Activated naive CD4-positive, alpha-beta T cell treated with anti-CD3 and anti-CD28 coated beads, Interleukin-2, amount 50 U/mL, for 16 hours (primary cell): ENCODE results near the gene EFNB2.

Source experiments
- DNase-seq: peaks from one replicate; pipeline ENCODE4 v3.0.0-alpha.2; 2020

Gene EFNB2

DNA sequence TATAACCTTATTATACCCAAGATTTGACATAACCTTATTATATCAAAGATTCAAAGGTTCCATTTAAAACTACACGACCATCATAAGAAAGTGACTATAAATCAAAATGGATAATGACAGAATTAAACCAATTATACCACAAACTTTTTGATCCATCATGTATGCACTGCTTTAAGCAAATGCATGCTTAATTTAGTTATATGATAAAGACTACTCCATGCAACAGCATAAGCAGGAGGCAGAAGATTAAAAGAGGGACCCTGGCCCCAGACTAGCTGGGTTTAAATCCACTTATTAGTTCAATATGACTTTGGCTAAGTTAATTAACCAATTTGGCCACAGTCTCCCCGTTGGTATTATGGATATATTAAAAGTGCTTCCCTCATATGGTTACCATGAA is 11.4 kb downstream of the EFNB2 start:
- no peak for DNase-seq

DNA sequence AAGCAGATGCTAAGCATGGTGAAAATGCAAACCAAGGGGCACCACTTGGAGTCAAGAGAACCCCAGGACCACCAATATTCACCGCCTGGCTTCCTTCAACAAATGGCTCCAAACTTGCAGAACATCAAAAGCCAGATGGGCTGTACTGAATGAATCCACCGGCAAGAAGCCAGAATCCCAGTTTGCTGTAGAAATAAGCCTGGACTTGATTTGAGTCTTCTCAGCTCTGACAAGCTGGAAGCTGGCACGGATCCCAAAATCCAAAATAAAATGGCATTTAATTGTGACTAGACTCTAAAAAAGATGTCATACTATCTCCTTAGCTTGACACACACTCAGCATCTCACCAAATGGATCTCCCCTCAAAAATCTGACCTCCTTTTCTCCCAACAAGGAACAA is 11.9 kb downstream of the EFNB2 start:
- DNase-seq: no peak

DNA sequence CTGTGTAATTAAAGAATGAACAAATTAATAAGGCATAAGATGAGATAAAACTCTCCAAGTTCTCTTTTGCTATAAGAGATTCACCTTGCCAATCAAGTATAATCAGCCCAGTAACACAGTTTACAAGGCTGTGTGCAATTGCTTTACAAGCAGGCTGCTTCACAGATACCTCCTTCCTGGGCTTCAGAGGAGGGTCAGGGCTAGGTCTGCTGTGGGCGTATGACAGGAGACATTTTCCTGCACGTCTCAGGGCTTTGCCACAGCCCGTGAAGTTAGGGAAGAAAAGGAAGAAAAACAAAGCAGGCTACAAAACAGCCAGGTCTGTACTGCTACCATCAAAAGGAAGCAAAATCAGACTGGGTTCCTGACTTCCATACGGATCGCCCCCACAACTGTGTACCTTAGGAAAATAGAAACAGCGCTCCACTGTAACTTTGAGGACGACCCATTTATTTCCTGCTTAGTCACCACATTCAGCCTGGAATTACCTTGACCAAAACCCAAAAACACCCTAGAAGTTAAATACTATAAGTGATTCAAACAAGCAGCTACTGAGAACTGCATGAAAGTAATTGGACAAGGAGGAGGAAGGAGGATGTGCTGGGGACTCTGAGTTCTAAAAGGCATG is 12.4 kb downstream of the EFNB2 start:
- DNase-seq: no peak

DNA sequence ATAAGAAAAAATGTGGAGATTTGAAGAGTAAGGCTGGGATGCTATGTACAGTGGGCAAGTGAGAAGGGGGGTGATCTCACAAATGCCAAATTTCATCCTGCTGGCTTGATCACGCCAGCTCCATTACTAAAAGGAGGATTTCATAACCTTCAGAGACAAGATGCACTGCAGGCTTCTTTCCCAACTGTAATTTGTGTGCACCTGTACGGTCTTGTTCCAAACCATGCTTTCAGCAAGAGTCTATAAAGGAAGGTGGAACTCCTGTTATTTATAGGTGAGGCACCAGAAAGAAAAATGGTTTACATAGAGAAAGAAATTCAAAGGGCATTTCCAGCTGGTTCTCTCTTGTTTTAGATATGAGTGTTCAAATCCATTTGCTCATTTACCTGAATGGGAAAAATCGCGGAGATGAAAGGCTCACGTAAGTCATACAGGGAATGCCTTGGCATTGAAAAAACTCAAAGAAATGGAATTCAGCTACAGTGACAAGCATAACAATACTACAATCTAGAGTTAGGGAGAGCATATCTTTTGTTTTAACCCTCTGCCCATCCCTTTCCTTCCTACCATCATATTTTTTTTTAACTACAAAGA is 13.3 kb downstream of the EFNB2 start:
- no peak for DNase-seq

DNA sequence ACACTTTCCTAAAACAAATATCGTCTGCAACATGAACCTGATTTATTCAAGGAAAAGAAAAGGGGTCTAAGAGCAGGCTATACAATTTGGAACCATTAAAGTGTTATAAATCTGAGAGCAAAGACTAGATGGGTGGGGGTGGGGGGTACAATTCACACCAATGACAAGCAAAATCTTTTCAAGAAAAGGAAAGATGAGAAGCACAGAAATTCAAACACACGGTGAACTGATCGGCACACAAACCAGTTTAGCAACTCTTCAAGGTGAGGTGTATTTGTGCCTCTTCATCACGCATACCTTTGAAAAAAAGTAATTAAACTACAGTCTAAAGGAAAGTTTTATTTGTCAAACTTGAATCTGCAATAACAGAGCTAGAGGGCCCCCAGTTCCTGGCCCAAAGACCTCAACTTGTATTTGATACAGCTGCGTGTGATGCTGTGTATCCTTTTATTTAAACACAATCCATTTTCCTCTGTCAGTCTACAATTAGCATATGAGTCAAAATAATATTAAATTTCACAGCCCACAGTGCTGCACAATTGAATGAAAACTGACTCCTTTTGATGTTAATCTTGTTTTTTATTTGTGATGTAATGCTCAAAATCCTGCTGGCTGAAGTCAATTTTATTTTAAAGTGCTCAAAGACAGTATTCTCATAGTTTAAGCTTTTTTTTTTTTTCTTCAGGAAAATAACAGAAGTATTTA is 14.2 kb downstream of the EFNB2 start:
- no peak for DNase-seq

DNA sequence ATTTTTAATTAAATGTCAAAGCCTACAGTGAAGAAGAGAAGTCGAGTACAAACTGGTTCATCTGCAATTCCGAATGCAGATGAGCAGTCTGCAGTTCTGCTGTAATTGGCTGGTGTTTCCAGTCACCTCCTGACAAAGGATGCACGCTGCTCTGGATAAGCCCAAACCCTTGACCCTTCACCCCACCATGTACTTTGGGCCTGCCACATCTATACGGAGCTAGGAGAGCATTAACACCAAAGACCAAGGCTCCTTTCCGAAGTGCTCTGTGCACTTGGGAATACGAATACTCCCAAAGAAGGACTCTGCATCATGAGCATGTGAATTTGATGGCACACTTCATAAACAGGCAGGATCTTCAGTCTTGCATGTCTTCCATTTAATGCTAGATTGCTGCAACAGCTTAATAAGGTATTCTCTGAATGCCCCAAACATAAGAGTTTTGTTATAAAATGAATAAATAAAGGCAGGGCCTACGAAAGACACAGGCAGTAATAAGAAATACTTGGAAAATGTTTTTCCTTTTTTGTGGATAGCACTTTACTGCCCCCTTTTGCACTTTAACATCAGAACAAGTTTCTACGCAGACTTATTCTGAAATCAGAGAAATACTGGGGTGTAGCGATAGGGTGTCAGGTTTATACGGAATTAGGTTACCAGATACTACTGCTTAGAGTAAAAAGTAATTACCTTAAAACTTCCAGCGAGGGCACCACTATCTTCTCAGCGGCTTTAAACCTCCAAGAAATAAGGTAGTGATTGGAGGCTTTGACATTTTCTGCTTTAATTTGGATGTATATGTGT is 15.0 kb downstream of the EFNB2 start:
- DNase-seq: no peak

DNA sequence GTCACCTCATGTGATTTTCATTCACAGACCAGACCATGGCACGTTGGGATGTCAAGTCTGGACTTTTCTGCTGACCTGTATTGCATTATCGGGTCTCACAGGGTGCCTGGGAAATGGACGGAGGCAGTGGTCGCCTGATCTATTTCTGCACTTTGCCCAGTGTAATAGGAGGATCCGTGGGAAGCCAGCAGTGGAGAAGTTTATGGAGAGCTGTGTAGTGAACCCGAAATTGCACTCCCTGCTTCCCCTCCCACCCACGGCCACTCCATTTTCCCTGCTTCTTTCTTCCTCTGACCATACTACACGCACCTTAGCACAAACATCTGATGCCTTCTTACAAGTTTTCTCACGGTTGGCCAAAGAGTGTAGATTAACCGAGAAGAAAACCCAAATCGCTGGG is 16.9 kb downstream of the EFNB2 start:
- no peak for DNase-seq

DNA sequence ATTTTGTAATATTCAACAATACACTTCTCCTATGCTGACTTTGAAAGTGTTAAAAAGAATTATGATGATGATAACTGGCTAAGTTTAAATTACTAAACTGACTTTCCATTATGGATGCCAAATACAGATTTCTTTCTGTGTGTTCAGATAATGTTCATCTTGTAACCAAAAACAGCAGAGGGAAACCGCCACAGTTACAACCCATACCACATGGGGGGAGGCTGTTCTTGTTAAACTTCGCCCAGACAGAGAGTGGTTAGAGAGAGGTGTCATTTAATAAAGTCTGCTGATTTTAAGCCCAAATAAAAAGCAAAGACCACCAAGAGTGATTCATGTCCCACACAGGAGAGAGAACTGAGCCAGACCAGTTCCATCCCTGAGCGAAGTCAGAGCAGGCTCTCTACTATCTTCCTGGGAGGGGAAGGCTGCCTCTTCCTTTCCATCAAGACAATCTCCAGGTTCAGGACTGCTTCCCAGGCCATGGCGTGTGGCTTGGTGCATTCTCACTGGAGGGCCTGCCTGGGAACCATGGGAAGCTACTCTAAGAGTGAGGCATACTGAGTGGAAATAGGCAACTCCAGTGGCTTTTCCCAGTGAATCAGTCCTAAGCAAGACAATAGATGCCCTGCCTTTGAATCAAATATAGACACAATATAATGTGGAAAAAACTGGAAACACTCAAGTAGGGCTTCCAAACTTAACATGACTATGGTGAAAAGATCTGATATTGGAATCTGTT is 18.2 kb downstream of the EFNB2 start:
- no peak for DNase-seq

DNA sequence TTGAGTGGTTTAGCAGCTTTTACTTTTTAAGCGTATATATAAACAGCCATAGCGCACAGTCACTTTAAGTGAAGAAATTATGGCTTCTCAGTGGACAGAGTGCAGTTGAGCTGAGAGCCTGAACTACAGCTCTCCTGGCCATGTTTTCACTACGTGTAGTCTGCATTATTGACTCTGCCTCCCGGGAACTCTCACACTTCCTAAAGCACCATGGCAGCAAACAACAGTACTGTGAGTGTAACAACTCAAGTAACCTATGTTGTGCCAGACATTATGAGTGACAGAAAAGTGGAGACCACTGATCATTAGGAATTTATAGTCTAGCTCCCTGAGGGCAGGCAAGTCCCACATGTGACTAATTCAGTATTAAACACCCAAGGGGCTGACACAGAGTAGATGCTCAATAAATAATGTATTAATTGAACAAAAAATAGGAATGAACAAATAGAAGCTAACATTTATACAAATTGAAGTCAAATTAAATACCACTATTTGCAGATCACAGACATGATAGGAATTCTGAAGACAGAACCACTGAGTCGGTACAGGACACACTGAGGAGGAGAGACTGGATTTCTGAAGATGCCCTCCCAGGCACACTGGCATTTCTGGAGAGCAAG is 19.7 kb downstream of the EFNB2 start:
- no peak for DNase-seq

DNA sequence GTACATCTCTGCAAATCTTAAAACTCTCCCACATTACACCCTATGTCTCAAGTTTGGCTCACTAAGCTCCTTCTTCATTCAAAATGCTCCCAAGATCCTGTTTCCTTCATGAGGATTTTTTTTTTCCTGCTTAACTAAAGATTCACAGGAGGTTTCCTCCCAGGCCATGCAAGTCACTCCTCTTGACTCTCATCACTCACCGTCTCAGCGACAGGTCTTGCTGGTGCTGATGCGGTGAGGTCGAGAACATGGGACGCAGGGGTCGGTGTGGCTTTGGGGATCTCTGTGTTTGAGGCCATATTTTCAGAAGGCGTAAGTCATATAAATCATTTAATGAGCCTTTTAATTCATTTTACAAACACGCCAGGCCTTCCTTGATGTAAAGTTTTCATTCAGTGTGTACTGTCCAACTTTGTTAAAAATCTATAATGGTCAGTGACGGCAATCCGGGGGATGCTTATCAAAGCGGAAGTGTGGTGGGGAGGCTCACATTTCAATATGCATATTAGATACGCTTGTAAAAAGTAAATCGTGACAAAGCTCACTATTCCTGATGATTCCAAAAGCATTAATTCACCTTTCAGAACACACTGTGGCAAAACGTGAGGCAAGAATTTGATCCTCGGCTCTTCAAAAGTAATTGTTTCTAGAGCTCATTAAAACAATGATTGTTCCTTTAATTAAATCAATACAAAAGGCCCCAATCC is 20.4 kb downstream of the EFNB2 start:
- no peak for DNase-seq

DNA sequence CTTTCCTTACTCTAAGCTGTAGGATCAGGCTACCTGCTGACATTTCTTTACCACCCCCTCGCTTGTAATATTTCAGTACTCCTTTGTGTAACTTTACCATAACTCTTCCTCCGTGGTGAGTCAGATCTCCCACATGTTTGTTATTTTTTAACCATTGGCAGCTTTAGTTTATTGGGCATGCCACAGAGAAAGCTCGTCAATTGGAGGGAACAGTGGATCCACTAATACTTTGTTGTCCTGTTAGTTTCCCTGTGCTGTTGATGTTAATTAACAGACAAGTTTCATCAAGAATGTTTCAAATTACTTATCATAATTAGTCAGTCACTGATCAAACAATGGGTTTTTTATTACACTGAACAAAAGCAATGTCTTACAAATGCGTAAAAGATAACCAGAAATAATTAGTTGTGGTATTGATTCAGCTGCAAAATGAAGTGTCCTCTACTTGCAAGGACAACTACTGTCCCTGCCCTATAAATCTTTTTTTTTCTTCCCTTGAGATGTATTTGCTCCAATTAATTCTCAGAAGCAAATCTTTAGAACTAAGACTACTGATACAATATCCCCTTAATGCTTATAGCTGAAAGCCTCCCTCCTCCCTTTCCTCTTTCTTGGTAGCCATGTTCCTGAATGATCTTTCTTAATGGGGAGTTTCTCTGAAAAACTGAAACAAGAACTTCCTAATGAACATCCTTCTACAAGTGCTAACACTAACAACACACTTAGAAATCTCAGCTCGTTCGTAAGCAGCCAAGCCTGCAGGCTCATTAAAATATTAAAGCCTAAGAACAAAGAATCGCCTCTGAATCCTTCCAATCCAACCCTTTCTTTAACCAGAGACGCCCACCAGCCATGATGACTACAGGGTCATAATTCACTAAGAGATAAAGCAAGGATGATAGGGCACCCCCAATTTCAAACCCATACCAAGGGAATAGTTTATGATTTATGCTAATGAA is 22.2 kb downstream of the EFNB2 start:
- DNase-seq: no peak

DNA sequence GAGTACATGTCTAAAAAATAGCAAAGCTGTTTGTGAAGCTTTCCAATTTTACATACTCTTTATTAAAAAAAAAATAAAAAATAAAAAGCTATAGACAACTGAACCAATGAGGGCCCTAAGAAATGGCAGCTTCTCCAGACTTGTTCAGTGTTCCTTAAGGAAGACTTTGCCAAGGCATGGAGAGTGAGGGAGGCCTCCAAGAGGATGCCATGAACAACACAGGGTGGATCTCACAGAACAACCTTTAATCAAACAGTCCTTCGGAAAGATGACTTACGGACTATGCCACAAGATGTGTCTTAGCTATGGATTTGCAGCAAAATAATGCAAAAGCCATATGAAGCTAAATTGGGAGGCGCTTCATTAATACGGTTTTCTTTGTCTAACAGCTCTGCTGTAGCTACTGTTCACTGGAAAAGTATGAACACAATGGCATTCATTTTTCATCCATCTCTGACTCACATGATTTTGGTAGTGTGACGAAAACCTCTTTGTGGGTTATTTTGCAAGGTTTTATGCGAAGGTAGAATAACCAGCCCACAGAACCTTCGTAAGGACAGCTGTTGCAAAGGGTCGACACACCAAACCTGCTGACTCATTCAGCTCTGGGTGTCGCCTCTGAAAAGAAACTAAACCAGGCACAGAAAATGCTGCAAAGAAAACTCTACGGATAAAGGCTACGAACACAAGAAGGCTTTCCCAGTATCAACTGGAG is 27.7 kb downstream of the EFNB2 start:
- no peak for DNase-seq

DNA sequence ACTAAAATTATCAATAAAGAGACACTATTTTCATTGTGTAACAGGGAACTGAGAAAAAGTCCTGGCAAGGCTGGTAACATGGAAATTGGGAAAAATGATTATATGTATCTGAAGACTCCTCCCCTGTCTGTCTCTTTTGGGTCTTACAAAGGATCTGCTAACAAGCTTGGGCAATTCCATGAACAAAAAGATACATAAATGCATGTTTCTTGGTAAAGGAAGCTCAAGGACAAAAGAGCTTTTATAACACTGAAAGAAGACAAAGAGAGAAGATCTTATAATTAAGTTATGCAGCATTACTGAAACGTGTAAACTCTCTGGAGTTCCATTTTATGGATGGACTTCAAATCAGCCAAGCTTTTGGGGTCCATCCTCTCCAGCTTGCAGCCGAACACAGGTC is 29.2 kb downstream of the EFNB2 start:
- no peak for DNase-seq

DNA sequence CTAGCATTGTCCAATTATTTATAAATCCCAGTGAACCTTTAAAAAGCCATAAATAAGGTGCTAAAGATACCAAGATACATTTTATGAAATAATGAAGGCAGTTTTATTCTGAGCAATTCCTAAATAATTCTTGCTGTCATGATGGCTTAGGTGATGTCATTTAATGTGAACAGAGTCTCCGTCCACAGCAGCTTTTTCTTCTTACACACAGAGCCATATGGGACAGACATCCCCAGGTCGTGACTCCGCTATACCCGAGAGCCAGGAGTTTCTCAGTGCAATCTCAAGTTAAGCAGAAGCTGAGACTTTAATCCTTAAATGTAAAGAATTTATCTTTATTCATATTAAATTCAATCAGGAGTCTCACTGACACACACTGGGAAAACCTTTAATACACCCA is 29.7 kb downstream of the EFNB2 start:
- no peak for DNase-seq

DNA sequence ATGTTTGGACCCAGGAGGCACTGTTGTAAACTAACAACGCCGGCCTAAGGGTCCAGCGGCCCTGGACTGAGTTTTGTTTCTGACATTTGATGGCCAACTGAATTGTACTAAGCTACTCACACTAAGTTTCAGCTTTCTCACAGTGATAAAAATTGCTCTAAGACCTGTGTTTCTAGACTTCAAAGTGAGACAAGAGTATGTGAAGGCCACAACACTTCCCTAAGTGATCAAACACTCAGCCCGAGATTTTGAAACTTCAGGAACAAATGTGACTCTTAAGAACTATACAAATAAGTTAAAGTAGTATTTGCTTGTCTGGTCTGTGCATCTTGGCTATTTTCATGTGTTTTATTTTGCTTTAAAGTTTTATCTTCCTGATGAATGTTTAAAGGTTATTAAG is 30.2 kb downstream of the EFNB2 start:
- DNase-seq: no peak

DNA sequence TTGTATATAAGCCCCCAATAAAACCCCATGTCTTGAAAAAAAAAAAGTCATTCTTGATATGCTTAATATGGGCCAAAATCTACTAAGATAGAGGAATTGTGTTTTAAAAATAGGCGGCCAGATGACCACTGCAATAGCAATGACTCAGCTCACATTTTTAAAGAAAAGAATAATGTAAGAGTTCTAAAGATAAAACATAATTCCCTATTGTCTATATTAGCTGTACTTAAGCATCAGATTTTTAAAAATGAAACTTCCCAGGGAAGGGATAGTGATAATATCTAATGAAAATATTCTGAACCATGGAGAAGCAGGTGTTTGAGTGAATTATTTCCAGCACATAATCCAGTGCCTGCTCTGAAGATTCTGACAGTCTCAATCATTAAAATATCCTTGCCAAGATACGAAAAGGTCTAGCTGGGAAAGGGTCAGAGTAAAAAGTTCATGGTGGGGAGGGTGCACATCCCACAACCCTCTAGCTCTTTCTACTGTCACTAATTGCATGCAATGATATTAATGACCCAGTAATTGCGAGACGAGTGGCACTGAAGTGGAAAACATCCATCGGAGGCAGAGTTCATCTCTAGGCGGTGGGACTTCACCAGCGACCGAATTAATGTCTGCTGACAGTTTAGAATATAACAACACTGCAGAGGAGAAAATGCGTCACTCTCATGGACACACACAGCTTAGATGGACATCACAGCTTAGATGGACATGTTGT is 31.6 kb downstream of the EFNB2 start:
- DNase-seq: no peak

DNA sequence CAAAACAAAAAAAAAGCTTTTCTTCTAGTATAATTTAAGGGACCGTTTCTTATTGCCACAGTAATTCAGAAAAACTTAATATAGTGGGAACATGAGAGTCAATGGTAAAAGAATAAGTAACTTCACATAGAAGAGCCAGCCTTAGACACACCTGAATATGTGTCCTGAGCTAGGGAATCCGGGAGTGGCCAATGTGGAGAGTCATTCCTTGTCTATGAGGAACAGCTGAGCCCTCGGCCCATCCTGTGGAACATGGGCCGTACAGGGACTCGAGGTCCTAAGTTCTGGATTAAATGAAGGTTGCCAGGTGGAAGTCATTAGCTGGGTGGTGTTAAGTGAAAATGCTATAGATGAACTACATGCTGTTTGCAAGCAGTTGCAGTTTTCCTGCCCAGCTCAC is 32.2 kb downstream of the EFNB2 start:
- no peak for DNase-seq

DNA sequence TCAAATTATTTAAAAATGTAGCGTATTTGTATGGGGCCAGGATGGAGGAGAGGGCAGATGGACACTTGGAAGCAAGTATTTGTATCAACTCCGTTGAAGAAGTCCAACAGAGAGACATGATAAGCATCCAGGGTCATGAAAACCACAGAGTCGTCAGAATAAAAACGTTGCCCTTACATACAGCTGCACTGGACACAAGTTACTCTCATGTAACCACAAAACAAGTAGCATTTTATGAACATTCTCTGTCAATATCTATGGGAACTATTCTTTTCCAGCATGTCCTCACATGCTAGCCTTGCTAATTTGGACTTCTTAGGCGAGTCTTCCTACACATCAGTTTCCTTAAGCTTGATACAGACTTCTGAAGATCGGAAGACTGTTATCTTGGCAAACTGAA is 35.0 kb downstream of the EFNB2 start:
- DNase-seq: no peak

DNA sequence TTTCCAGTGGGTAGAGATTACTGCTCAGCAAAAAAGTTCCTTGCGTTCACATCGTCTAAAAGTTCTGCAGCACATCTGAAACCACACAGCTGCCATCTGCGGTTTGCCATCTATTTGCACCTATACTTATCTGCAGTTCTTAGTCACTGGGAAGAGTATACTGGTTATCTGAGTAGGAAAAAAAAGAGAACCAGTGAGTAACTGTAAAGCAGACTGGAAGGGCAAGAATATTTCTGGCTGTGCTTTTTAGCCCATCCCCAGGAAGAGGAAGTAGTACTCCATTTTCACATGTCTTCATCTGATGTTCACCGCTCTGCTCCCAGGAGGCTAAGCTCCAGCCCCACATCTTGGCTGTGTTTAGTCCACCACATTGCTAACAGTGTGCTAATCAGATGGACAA is 35.6 kb downstream of the EFNB2 start:
- no peak for DNase-seq
